ENCODE data around the gene GFER. TPM values are rescaled to one million over a fixed set of nuclear protein-coding genes. Genes with fewer than 3 reads are reported as not detected.

GFER gene
- total RNA-seq, 1 experiment from 2014 or later, result 30.5 TPM

Other genes with a start within 250 kb of the GFER start
- 50.9 and 53.5 TPM in 2 replicates for gene NME3, start 212.7 kb upstream of the GFER start, total RNA-seq (2014; rRNA removed)
- gene EME2, start 211.4 kb upstream of the GFER start, total RNA-seq (2014; rRNA removed), result 13.7 and 17.4 TPM in 2 replicates
- gene MRPS34, start 211.1 kb upstream of the GFER start, total RNA-seq (2014; rRNA removed), result 132 and 155 TPM in 2 replicates
- gene SPSB3, start 201.6 kb upstream of the GFER start, total RNA-seq (2014; rRNA removed), result 24.2 and 27.2 TPM in 2 replicates
- gene NUBP2, start 201.2 kb upstream of the GFER start, total RNA-seq (2014; rRNA removed), result 145 and 213 TPM in 2 replicates
- gene IGFALS, start 190.5 kb upstream of the GFER start, total RNA-seq (2014; rRNA removed), result not detected in 2 replicates
- 35.4 and 45.2 TPM in 2 replicates for gene HAGH, start 157.4 kb upstream of the GFER start, total RNA-seq (2014; rRNA removed)
- gene FAHD1, start 157.0 kb upstream of the GFER start, total RNA-seq (2014; rRNA removed), result 58.8 and 64.9 TPM in 2 replicates
- not detected in 2 replicates for gene MEIOB, start 112.0 kb upstream of the GFER start, total RNA-seq (2014; rRNA removed)
- not detected in 2 replicates for gene HS3ST6, start 65.8 kb upstream of the GFER start, total RNA-seq (2014; rRNA removed)
- 14.2 and 14.4 TPM in 2 replicates for gene MSRB1, start 41.0 kb upstream of the GFER start, total RNA-seq (2014; rRNA removed)
- not detected in 2 replicates for gene RPL3L, start 29.5 kb upstream of the GFER start, total RNA-seq (2014; rRNA removed)
- 244 and 288 TPM in 2 replicates for gene NDUFB10, start 24.7 kb upstream of the GFER start, total RNA-seq (2014; rRNA removed)
- 2,551 and 2,646 TPM in 2 replicates for gene RPS2, start 19.4 kb upstream of the GFER start, total RNA-seq (2014; rRNA removed)
- gene RNF151, start 17.3 kb upstream of the GFER start, total RNA-seq (2014; rRNA removed), result not detected in 2 replicates
- 52.1 and 85.4 TPM in 2 replicates for gene TBL3, start 12.1 kb upstream of the GFER start, total RNA-seq (2014; rRNA removed)
- 0.23 and 1.3 TPM in 2 replicates for gene NOXO1, start 2.7 kb upstream of the GFER start, total RNA-seq (2014; rRNA removed)
- gene SYNGR3, start 5.8 kb downstream of the GFER start, total RNA-seq (2014; rRNA removed), result 1.1 and 1.6 TPM in 2 replicates
- 37.2 and 47.5 TPM in 2 replicates for gene ZNF598, start 25.6 kb downstream of the GFER start, total RNA-seq (2014; rRNA removed)
- 1.3 TPM in 2 replicates for gene NPW, start 35.6 kb downstream of the GFER start, total RNA-seq (2014; rRNA removed)
- gene NHERF2, start 42.7 kb downstream of the GFER start, total RNA-seq (2014; rRNA removed), result 5.5 and 7.3 TPM in 2 replicates
- 25.5 and 29.0 TPM in 2 replicates for gene NTHL1, start 63.6 kb downstream of the GFER start, total RNA-seq (2014; rRNA removed)
- gene TSC2, start 63.8 kb downstream of the GFER start, total RNA-seq (2014; rRNA removed), result 49.8 and 52.2 TPM in 2 replicates
- gene PKD1, start 151.7 kb downstream of the GFER start, total RNA-seq (2014; rRNA removed), result 83.5 and 99.2 TPM in 2 replicates
- gene RAB26, start 164.4 kb downstream of the GFER start, total RNA-seq (2014; rRNA removed), result 1.6 and 2.0 TPM in 2 replicates
- gene TRAF7, start 171.6 kb downstream of the GFER start, total RNA-seq (2014; rRNA removed), result 125 and 134 TPM in 2 replicates
- 0.06 and 0.29 TPM in 2 replicates for gene CASKIN1, start 212.4 kb downstream of the GFER start, total RNA-seq (2014; rRNA removed)
- gene MLST8, start 221.3 kb downstream of the GFER start, total RNA-seq (2014; rRNA removed), result 27.3 and 38.1 TPM in 2 replicates
- 4.4 and 6.2 TPM in 2 replicates for gene BRICD5, start 226.7 kb downstream of the GFER start, total RNA-seq (2014; rRNA removed)
- gene PGP, start 230.6 kb downstream of the GFER start, total RNA-seq (2014; rRNA removed), result 34.9 and 36.9 TPM in 2 replicates
- 33.5 and 34.0 TPM in 2 replicates for gene E4F1, start 239.4 kb downstream of the GFER start, total RNA-seq (2014; rRNA removed)

Measured in LHCN-M2 (cell line).